GM18508 (cell line): ENCODE data around the gene PGA4.

Experiments
- ATAC-seq: cut with Tn5 transposase; IDR thresholded peaks from one replicate; pipeline ENCODE4 v1.9.1; 2021; ENCODE audit warnings: moderate number of reproducible peaks; ENCODE audit not compliant: insufficient read depth, unreplicated experiment

The PGA4 gene

DNA sequence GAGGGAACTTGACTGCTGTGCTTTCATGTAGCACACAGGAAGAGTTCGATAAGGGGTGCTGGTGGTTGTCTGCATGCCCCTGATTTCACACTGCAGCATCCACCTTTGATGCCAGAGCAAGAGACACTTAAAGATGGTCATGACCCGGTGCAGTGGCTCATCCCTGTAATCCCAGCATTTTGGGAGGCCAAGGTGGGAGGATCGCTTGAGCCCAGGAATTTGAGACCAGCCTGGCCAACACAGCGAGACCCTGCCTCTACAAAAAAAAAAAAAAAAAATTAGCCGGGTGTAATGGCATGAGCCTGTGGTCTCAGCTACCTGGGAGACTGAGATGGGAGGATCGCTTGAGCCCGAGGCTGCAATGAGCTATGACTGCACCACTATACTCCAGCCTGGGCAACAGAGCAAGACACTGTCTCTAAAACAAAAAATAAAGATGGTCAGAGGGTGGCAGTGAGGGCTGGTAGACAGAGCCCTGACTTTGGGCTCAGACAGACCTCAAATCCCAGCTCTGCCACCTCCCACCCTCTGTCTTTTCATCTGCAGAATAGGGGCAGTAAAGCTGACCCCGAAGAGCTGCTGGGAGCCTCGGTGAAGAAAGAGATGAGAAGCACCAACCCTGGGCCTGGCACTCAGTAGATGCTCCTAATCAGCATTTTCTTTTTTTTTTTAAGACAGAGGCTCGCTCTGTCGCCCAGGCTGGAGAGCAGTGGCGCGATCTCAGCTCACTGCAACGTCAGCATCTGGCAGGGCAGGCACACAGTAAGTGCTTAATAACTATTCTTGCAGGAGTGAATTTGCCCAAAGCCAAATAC lies 55.2 kb downstream of the PGA4 start:
- ATAC-seq, result no peak

DNA sequence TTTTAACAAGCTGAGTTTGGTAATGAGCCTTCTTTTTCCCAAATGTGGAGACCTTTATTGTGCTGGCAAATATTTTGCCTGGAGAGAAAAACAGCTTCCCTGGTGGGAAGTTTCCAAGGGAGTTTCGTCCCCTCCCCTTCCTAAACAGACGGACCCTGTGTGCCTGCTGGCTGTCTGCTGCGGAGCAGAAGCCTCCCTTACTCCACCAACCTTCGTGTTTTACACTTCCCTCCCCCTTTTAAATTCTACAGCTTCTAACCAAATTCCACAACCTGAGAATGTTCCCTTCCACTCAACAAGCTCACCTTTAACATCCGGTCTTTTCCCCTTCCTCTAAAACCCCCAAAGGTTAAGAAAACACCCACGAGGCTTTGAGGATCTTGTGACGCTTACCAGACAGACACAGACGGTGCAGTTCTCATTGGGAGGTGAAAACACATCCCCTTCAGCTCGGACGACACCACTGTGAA lies 55.9 kb downstream of the PGA4 start:
- ATAC-seq, result no peak

DNA sequence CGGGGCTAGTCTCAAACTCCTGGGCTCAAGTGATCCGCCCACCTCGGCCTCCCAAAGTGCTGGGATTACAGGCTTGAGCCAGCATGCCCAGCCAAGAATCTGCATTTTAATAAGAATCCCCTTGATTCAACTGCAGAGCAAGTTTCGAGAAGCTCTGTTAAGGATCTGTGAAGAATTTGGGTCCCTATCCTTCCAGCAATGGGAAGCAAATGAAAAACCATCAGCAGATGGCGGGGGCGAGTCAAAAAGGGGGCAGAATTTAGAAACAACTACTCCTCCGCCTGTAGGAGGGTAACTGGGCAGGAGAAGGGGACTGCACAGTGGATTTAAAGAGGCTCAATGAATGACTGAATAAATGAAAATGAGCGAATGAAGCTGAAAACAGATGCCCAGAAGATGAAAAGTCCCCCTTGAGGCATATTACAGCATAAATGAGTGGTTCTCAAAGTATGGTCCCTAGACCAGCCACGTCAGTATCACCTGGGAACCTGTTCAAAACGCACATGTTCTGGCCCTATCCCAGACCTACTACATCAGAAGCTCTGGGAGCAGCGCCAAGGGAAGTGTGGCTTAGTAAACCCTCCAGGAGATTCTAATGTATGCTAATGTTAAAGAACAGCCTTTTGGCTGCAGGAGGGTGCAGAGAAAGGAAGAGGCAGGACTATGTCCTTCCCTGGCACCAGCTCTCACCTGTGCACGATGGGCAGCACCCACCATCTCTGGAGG lies 58.0 kb downstream of the PGA4 start:
- no peak for ATAC-seq

DNA sequence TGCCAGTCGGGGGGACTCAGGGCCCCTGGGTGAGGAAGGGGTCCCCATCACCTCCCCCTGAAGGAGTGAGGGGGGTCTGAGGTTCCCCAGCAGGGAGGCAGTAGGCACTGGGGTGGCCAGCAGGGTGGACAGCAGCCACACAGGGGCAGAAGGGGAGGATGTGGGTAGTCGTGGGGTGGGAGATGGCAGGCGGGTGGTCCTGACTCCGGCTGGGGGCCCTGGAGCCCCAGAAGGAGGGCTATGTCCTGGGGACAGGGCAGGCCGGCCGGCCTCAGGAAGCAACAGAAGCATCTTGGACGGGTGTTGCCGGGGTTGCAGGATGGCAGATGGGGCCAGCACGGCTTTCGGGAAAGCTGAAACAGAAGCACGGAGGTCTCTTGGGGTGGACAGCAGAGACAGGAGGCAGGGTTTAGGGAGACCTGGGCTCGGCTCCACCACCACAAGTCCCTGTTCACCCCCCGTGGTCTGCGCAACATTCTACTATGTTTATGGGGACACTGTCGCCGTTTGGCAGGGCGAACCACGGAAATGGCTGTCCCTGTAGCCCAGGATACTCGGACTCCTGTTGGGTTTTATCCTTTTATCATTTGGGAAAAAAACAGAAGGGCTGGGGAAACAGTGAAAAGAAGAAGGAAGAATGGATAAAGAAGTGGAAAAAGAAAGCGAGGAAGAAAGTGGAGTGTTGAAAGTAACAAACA lies 58.9 kb downstream of the PGA4 start:
- ATAC-seq, result no peak
